Measurements from ENCODE around the gene E4F1.
"Not testable (repeated sequence)": the region's sequence is repeated elsewhere in the genome, so short reads cannot be mapped to it uniquely, and the experiment has no call there.

Gene E4F1

DNA sequence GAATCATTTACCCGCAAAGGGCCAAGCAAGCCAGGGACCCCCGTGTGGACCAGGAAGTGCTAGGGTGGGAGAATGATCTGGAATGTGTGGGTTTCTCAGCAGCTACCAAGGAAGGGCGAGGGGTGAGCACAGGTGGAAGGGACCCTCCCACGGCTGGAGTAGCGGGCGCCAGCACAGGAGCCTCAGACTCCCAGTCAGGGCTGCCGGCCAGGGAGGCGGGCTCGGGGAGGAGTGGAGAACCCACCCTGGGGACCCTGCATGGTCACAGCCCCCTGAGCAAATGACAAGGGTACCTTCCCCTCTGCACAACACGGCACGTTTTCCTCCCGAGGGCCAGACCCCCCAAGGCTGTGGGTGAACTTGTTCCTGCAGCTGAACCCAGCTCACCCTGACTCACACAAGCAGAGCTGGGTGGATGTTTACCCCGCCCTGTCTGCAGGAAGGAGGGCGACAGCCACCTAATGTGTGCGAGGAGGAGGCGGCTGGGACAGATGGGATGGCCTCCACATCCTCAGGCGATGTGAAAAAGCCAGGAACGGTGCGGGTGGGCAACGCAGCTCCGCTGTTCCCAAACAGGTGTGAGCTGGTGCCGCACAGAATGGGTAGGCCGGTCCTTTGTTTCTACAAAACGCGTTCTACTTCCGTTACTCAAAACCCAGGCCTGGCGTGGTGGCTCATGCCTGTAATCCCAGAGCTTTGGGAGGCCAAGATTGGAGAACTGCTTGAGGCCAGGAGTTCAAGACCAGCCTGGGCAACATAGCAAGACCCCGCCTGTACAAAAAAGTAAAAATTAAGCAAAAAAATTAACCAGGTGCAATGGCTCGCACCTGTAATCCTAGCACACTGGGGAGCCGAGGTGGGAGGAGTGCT lies 21.8 kb downstream of the E4F1 start:
- DNase-seq, result no peak

GRCh38 chr16:2246301-2246885 lies 23.0 kb downstream of the E4F1 start:
- DNase-seq, result no peak

- DNase-seq, result no peak
These were observed 27.4 kb downstream of the E4F1 start for GRCh38 chr16:2250652-2251295.

- peak; percentile 67 for DNase-seq
These were observed 28.1 kb downstream of the E4F1 start, which contains the start of gene ECI1 for GRCh38 chr16:2251296-2252111. ECI1 (minus strand) TSS chr16:2251587; CDS start chr16:2251566, 21 bp downstream.

DNA sequence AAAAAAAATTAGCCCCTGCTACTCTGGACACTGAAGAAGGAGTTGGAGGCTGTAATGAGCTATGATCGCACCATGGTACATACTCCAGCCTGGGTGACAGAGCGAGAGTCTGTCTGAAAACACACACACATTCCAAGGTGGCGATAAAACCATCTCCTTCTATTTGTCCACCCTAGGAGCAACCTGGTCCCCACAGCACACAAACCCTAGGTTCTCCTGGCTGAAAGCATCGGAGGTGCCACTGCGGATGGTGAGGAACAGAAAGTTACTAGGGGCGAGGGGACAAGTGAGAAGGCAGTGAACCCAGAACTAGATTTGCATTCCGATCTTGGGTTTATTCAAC lies 29.4 kb downstream of the E4F1 start:
- DNase-seq, result no peak

DNA sequence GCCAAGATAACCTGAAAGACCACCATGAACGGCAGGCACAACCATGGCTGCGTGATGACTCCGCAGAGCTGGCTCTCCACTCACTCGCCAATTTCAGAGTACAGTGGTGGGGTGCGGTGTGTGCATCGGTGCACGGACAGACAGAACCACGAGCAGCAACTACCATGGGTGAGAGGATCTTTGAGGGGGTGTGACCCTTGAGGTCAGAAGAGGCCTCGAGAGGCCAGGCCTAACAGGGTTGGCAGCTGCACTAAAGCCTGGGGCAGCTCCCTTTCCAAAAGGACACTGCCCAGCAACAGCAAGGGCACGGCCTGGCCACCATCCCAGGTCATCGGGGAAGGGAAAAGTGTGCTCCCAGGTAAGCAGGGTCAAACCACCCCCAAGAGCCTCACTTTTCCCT lies 29.9 kb downstream of the E4F1 start:
- DNase-seq, result no peak

GRCh38 chr16:2256531-2257140 lies 33.2 kb downstream of the E4F1 start:
- no peak for DNase-seq

DNA sequence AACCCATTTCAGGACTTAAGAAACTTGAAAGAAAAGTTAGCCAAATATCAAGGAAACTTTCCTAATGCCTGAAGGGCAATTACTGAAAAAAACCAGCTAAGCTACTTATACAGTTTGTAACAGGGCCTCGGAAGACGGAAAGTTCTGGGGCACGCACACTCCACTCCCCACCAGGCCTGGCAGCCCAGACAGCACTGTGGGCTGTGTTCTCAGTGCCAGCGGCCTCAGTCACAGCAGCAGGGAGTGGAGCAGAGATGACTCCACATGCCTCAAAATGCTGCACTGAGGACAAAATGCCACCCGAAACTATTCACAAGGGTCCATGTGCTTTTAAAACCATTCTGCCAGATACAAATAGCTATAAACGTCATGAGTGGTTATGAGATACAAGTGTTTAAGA lies 34.3 kb downstream of the E4F1 start:
- DNase-seq, result no peak

GRCh38 chr16:2258530-2258929 lies 35.1 kb downstream of the E4F1 start:
- DNase-seq, result not testable (repeated sequence)

GRCh38 chr16:2260250-2260649 lies 36.9 kb downstream of the E4F1 start:
- no peak for DNase-seq

GRCh38 chr16:2263026-2263425 lies 39.6 kb downstream of the E4F1 start:
- DNase-seq, result not testable (repeated sequence)

GRCh38 chr16:2266887-2267286 lies 43.5 kb downstream of the E4F1 start:
- not testable (repeated sequence) for DNase-seq

DNA sequence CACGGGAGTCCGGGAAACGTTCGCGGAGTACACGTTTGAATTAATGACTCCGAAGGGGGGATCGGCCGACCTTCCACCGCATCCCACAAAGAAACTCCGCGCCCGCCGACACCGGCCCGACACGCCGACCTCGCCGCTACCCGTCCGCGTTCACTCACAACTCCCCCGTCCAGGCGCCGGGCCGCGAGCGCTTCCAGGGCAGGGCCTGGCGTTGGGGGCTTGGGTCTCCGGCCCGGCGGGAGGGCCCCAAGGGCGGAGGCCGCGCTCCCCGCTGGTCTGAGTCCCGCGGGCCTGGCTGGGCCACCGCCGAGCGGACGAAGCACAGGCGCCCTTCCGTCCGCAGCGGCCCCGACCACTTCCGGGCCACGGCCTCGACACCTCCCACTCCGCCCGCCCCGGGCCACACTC lies 44.1 kb downstream of the E4F1 start:
- DNase-seq, result peak; percentile 47

DNA sequence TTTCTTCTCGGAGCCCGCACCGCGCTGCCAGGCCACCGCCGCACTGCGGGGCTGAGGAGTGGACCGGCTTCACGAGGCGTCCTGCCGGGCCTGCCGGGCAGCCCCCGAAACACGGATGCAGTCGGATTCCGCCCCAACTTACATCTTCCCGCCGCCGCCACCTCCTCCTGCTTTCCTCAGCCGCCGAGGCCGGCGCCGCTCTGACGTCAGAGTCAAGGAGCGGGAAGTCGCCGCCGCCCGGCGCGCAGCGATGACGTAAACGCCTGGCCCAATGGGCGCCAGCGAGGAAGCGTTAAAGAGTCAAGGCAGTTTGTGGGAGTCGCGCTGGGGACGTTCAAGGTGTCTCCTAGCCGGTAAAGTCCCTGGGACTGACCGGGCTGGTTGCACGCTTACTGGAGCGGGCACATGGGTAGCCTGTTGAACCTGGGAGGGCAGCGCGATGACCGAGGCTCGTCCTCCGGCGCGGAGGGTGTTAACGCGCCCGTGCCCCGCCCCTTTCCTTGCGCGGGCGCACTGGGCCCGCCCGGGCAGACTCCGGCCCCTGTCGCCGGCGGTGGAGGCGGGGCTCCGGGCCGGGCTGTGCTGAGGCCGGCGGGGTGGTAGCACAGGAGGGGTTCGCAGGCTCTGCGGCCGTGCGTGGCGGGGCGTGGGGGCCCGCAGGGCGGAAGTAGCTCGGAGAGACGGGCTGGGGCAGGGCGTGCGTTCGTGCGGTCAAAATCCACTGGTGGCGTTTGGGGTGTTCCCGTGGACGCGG lies 44.7 kb downstream of the E4F1 start, which contains the start of gene RNPS1:
TSS of gene RNPS1 (minus strand) at position 214 of the 754 bp plus-strand sequence. CDS start 3,483 bp downstream, outside the sequence.
- peak; percentile 80 for DNase-seq

DNA sequence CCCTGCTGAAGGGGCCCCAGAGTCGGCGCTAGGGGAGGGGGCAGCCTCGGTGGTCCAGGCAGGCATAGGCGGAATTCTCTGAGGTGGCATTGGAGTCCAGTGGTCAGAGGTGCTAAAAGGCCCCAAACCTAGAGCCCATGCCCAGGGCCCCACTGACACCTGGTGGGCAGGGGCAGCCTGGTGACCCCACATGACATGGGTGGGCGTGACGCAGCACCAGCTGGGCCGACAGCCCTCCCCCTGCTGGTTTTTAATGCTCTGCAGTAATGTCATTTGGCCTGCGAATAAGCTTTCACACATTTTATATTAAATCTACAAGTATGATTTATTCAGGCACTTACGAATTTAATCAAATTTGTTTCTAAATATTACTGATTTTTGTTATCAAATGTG lies 46.7 kb downstream of the E4F1 start:
- no peak for DNase-seq

DNA sequence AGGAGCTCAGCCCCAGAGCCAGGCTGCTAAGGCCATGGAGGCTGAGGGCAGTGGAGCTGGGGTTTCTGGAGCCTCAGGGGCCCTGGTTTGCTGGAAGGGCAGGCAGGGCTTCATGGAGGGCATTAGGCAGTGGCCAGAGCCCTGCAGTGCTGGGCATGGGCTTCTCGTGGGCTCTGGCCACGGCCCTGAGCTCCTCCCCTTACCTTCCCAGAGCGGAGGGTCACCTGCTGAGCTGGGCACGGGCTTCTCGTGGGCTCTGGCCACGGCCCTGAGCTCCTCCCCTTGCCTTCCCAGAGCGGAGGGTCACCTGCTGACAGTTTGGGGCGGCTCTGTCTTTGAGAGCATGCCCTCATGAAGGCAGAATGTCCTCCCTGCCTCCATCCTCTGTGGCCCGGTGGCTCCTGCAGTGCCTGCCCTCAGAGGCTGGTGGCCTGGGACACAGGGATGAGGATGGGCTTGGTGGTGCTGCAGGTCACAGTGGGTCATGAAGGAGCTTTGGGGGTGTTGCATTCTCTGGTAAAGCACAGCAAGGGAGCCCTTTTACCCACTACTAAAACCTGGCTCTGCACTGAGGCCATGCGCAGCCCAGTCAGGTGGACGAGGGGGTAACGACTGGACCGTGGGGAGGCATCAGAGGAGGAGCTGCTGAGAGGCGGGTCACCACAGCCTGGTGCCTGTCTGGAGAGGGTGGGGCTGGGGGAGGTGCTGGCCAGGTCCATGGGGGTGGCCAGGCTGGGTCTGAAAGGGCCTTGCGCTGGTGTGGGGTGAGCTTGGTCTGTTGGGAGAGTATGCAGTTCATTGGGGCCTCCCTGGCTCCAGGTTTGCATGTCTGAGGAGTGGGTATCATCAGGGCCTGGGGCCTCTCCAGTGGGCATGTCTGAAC lies 47.4 kb downstream of the E4F1 start:
- DNase-seq, result no peak

GRCh38 chr16:2271848-2272461 lies 48.6 kb downstream of the E4F1 start:
- no peak for DNase-seq

- DNase-seq, result no peak
These were observed 50.1 kb downstream of the E4F1 start for GRCh38 chr16:2273484-2273883.

GRCh38 chr16:2273931-2274330 lies 50.5 kb downstream of the E4F1 start:
- DNase-seq, result no peak
